CD14-positive monocyte (primary cell): ENCODE results near the gene PLEKHA7. TPM values are rescaled to one million over a fixed set of nuclear protein-coding genes. Genes with fewer than 3 reads are reported as not detected.

Experiments
- DNase-seq, 3 donors: peaks; one replicate each; pipeline ENCODE4 v3.0.0-alpha.2; 2011 to 2022
- H2AFZ ChIP-seq: 2 replicates; pipeline ENCODE4 v1.6.0; 2012; ENCODE audit warnings: mild to moderate bottlenecking, low read depth, low read length, inconsistent platforms; ENCODE audit not compliant: insufficient read depth, poor library complexity, severe bottlenecking
- H3K27ac ChIP-seq, 2 donors: 1 replicate in 1 of 2; 2 replicates in 1 of 2; pipeline ENCODE4 v1.5.1; 2012 to 2013; ENCODE audit warnings: low read length in 2 of 2, control low read depth in 1 of 2, inconsistent platforms in 1 of 2, low read depth in 1 of 2, mild to moderate bottlenecking in 1 of 2
- H3K27me3 ChIP-seq, 2 donors: one replicate each; pipeline versions ENCODE4 v1.6.0 to v1.6.1; 2011 to 2013; ENCODE audit warnings: low read length in 2 of 2; ENCODE audit not compliant: control insufficient read depth in 2 of 2, insufficient read depth in 2 of 2
- H3K36me3 ChIP-seq, 2 donors: replicated peaks in 1 of 2; 1 replicate in 1 of 2; 2 replicates in 1 of 2; pipeline versions ENCODE4 v1.5.1 to v1.6.1; 2012 to 2013; ENCODE audit warnings: low read length in 2 of 2, control low read depth in 1 of 2, inconsistent platforms in 1 of 2, mild to moderate bottlenecking in 1 of 2; ENCODE audit not compliant: insufficient read depth in 2 of 2, control insufficient read depth in 1 of 2
- H3K4me1 ChIP-seq, 2 donors: 1 replicate in 1 of 2; 2 replicates in 1 of 2; pipeline versions ENCODE4 v1.5.1 to v1.6.1; 2012 to 2013; ENCODE audit warnings: low read length in 2 of 2, control low read depth in 1 of 2, inconsistent platforms in 1 of 2, mild to moderate bottlenecking in 1 of 2, moderate library complexity in 1 of 2; ENCODE audit not compliant: insufficient read depth in 2 of 2, control insufficient read depth in 1 of 2
- H3K4me2 ChIP-seq: replicated peaks from 2 replicates; pipeline ENCODE3; 2012; ENCODE audit warnings: low read length, moderate library complexity, mild to moderate bottlenecking; ENCODE audit not compliant: poor library complexity, severe bottlenecking; ENCODE audit errors: extremely low read depth
- H3K4me3 ChIP-seq, 3 experiments: fragments of 200-600 bp in 1 of 3; sonication (generic) in 1 of 3; replicated peaks in 1 of 3; 1 replicate in 2 of 3; 2 replicates in 1 of 3; pipeline ENCODE4 v1.5.1; 2011 to 2013; ENCODE audit warnings: low read length in 3 of 3, mild to moderate bottlenecking in 3 of 3, control low read depth in 2 of 3, low read depth in 2 of 3, inconsistent platforms in 1 of 3, moderate library complexity in 1 of 3
- H3K79me2 ChIP-seq: 2 replicates; pipeline ENCODE4 v1.6.0; 2012; ENCODE audit warnings: mild to moderate bottlenecking, control low read depth, inconsistent platforms, low read length, moderate library complexity; ENCODE audit not compliant: insufficient read depth
- H3K9ac ChIP-seq: 2 replicates; pipeline ENCODE4 v1.6.0; 2017; ENCODE audit warnings: low read length, mild to moderate bottlenecking; ENCODE audit not compliant: insufficient read depth, poor library complexity, severe bottlenecking
- H3K9me3 ChIP-seq, 2 donors: replicated peaks in 1 of 2; 1 replicate in 1 of 2; 2 replicates in 1 of 2; pipeline versions ENCODE4 v1.5.1 to v1.6.1; 2012 to 2013; ENCODE audit warnings: low read length in 2 of 2, control low read depth in 1 of 2; ENCODE audit not compliant: control insufficient read depth in 1 of 2, insufficient read depth in 1 of 2
- H4K20me1 ChIP-seq: 2 replicates; pipeline ENCODE4 v1.6.0; 2012; ENCODE audit warnings: mild to moderate bottlenecking, low read length, control low read depth, moderate library complexity; ENCODE audit not compliant: insufficient read depth
- H3K27ac Mint-ChIP-seq, 7 donors: one replicate each; pipeline ENCODE4 v1.8.0; 2020; ENCODE audit warnings: mild to moderate bottlenecking in 7 of 7, mixed read lengths in 7 of 7, moderate library complexity in 6 of 7, inconsistent platforms in 2 of 7
- H3K27me3 Mint-ChIP-seq, 3 donors: one replicate each; pipeline ENCODE4 v1.8.0; 2021 to 2022; ENCODE audit warnings: low read depth in 3 of 3, mild to moderate bottlenecking in 3 of 3, mixed read lengths in 3 of 3, moderate library complexity in 3 of 3, inconsistent platforms in 1 of 3
- H3K36me3 Mint-ChIP-seq, 2 donors: one replicate each; pipeline ENCODE4 v1.8.0; 2020; ENCODE audit warnings: mixed read lengths in 2 of 2, inconsistent platforms in 1 of 2, mild to moderate bottlenecking in 1 of 2
- H3K4me1 Mint-ChIP-seq: one replicate; pipeline ENCODE4 v1.8.0; 2020; ENCODE audit warnings: mild to moderate bottlenecking, mixed read lengths
- H3K4me3 Mint-ChIP-seq, 2 donors: one replicate each; pipeline ENCODE4 v1.8.0; 2020; ENCODE audit warnings: mild to moderate bottlenecking in 2 of 2, mixed read lengths in 2 of 2, moderate library complexity in 1 of 2
- H3K9me3 Mint-ChIP-seq, 7 donors: one replicate each; pipeline ENCODE4 v1.8.0; 2020 to 2022; ENCODE audit warnings: mixed read lengths in 7 of 7, mild to moderate bottlenecking in 6 of 7, moderate library complexity in 6 of 7, inconsistent platforms in 2 of 7
- WGBS: methylation state at CpG from one replicate; pipeline ENCODE4 v1.1.5; 2013; ENCODE audit warnings: missing lambda C conversion rate; ENCODE audit not compliant: insufficient coverage; 5-methylcytosine and 5-hydroxymethylcytosine counted together
- intact Hi-C, 2 donors: fragments of 100-400 bp; cut with micrococcal nuclease; formaldehyde crosslinking; loops; one replicate each; pipeline versions ENCODE4 v1.15.0 to v1.15.1; 2023
- polyA plus RNA-seq, 3 donors: library from polyadenylated mRNA; depleted of rRNA in 1 of 3; unstranded in 2 of 3; stranded (reverse) in 1 of 3; fragments of 300-500 nt in 2 of 3; fragments of >200 nt in 1 of 3; fragmentation: Illumina TruSeq in 2 of 3; gene quantifications; 1 replicate in 2 of 3; 2 replicates in 1 of 3; pipeline ENCODE4 v1.2.3, GENCODE V29; 2012 to 2021
- TF ChIP-seq, protein P1 (sequence below): fragments of 200-600 bp; IDR thresholded peaks from one replicate; pipeline ENCODE4 v1.8.0; 2022; ENCODE audit warnings: antibody characterized with exemption, mild to moderate bottlenecking

PLEKHA7 gene
- polyA plus RNA-seq, 3 donors: 0.05 to 0.92 (median 0.22) TPM

GRCh38 chr11:17019232-17019631 lies 5.0 kb upstream of the PLEKHA7 start:
- Mint-ChIP-seq H3K4me1 (peaks cover 6% of the 10 kb centered on the region), H3K9me3 (peaks cover 0 to 8% (median 6%) of the 10 kb centered on the region in 7 donors), H3K27ac (no peak overlapping the region), H3K27me3 (peaks cover 31 to 41% (median 36%) of the 10 kb centered on the region in 3 donors), H3K4me3 (no peak overlapping the region), H3K36me3 (peaks cover 0 to 6% of the 10 kb centered on the region in 2 donors)
- TF ChIP-seq, protein P1, sequence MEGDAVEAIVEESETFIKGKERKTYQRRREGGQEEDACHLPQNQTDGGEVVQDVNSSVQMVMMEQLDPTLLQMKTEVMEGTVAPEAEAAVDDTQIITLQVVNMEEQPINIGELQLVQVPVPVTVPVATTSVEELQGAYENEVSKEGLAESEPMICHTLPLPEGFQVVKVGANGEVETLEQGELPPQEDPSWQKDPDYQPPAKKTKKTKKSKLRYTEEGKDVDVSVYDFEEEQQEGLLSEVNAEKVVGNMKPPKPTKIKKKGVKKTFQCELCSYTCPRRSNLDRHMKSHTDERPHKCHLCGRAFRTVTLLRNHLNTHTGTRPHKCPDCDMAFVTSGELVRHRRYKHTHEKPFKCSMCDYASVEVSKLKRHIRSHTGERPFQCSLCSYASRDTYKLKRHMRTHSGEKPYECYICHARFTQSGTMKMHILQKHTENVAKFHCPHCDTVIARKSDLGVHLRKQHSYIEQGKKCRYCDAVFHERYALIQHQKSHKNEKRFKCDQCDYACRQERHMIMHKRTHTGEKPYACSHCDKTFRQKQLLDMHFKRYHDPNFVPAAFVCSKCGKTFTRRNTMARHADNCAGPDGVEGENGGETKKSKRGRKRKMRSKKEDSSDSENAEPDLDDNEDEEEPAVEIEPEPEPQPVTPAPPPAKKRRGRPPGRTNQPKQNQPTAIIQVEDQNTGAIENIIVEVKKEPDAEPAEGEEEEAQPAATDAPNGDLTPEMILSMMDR: no peak
- Histone ChIP-seq H3K79me2 (no peaks in the 10 kb centered on the region), H3K4me2 (no peak overlapping the region), H2AFZ (no peak overlapping the region), H3K4me1 (peaks cover 4 to 7% of the 10 kb centered on the region in 2 donors), H3K27me3 (peaks cover 21 to 27% of the 10 kb centered on the region in 2 donors), H3K36me3 (no peaks in the 10 kb centered on the region), H3K9ac (no peak overlapping the region), H3K27ac (no peak overlapping the region), H4K20me1 (no peaks in the 10 kb centered on the region), H3K4me3 (no peak overlapping the region), H3K9me3 (peaks cover 0 to 7% of the 10 kb centered on the region in 2 donors)
- no peak for DNase-seq
- 75% methylated on average over 1 of the region's 1 CpG for WGBS
- intact Hi-C loops: no loop called here

DNA sequence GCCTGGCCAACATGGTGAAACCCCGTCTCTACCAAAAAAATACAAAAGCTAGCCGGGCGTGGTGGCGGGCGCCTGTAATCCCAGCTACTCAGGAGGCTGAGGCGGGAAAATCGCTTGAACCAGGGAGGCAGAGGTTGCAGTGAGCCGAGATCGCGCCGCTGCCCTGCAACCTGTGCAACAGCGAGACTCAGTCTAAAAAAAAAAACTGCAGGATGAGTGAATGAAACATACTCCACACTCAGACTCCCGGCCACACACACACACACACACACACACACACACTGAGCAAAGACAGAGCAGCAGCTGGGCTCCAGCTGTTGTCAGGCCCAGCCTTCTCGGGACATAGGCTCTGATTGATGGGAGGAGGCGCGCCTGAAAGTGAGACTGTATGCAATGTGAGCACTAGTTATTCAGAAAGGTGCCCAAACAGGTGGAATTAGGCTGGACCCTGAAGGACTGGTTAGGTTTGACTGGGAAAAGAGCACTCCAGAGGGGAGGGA lies 1.5 kb upstream of the PLEKHA7 start:
- H4K20me1 ChIP-seq: no peaks in the 10 kb centered on the region
- Mint-ChIP-seq H3K36me3 (peaks cover 0 to 6% of the 10 kb centered on the region in 2 donors), H3K9me3 (peaks cover 0 to 13% (median 6%) of the 10 kb centered on the region in 7 donors), H3K27ac (no peak overlapping the region), H3K4me3 (peak overlapping the region in 1 of 2 donors; percentile 92), H3K27me3 (peaks cover 31 to 40% (median 31%) of the 10 kb centered on the region in 3 donors), H3K4me1 (peaks cover 6% of the 10 kb centered on the region)
- no peak overlapping the region for H3K4me3 ChIP-seq
- no peaks in the 10 kb centered on the region for H3K36me3 ChIP-seq
- no peak overlapping the region for H3K9ac ChIP-seq
- no peak for DNase-seq
- H3K4me2 ChIP-seq: no peak overlapping the region
- H2AFZ ChIP-seq: no peak overlapping the region
- WGBS: 97% methylated on average over 10 of the region's 16 CpGs
- TF ChIP-seq, protein P1: no peak
- no peaks in the 10 kb centered on the region for H3K79me2 ChIP-seq
- no peak overlapping the region for H3K27ac ChIP-seq
- H3K27me3 ChIP-seq: peaks cover 48 to 60% of the 10 kb centered on the region in 2 donors
- H3K4me1 ChIP-seq: peaks cover 11 to 19% of the 10 kb centered on the region in 2 donors
- intact Hi-C loops: no loop called here
- peaks cover 0 to 17% of the 10 kb centered on the region in 2 donors for H3K9me3 ChIP-seq
